ENCODE measurements around the gene FAM83D. TPM values are rescaled to one million over a fixed set of nuclear protein-coding genes. Genes with fewer than 3 reads are reported as not detected.

The FAM83D gene
- total RNA-seq, 4 donors from 2014 or later = 0.93 to 3.2 (median 1.3) TPM

Small RNA genes lying within 50 kb of the gene (small RNA-seq; reads per million reads assigned to genes)
- gene AL023803.1 = not detected

Other genes starting within 250 kb of the FAM83D start
- not detected for gene SLC32A1, start 201.9 kb upstream of the FAM83D start, total RNA-seq
- gene ACTR5, start 178.0 kb upstream of the FAM83D start, total RNA-seq = 10 to 100 TPM in 1 of 4 donors, 1 to 10 TPM in 3; 7.1 to 11.9 (median 7.7) TPM
- 10 to 100 TPM in 3 of 4 donors, 1 to 10 TPM in 1; 7.1 to 48.4 (median 21.6) TPM for gene PPP1R16B, start 120.7 kb upstream of the FAM83D start, total RNA-seq
- 10 to 100 TPM; 13.3 to 18.1 (median 15.5) TPM for gene DHX35, start 35.9 kb downstream of the FAM83D start, total RNA-seq